ENCODE measurements around the gene SVOPL.

The SVOPL gene

DNA sequence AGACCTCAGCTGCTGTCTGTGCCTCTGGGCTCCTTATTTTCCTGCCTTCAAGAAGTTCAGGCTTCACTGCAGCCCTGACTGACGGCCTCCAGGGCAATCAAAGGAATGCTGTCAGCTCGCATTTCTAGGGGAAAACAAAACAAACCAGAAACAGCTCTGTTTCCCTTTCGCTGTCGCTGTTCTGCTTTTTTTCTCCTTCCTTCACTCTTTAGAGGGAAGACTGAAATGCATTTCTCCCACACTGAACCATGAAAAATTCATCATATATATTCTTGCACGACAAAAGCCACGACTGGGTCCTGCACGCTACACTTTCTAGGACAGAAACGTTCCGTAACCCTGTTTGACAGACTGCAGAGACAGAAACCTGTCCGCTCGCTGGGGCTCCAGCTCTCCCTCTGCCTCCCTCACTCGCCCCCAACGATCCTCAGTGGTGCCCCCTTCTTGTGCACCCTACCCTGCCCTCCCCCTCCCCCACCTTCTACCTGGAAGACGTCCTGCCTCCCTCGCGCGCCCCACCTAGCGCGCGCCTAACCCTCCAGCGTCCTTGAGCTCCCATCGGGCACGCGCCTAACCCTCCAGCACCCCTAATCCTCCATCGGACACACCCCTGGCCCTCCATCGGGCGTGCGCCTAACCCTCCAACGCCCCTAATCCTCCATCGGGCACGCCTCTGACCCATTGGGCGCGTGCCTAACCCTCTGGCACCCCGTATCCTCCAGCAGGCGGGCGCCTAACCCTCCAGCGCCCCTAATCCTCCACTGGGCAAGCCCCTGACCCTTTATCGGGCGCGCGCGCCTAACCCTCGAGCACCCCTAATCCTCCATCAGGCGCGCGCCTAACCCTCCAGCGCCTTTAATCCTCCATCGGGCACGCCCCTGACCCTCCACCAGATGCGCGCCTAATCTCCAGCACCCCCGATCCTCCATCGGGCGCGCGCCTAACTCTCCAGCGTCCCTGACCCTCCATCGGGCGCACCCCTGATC, 37.1 kb downstream of the SVOPL start:
- DNase-seq: peak in 2 of 3 donors; percentile 24 to 64
- CTCF ChIA-PET: interaction anchor here (0.6 to 1.1 kb wide), 7 partner anchors 11 to 52 kb away, joined by 3 to 5 read pairs (median 3); no protein-coding TSS in a partner anchor
- 35% methylated on average over 46 of the region's 59 CpGs for WGBS (ENCODE audit: insufficient coverage)
- no peaks in the 10 kb centered on the region for H3K36me3 ChIP-seq (ENCODE audit: control insufficient read depth in 4 of 4, insufficient read depth in 4 of 4, low read length in 3 of 4)
- H3K27ac ChIP-seq (ENCODE audit: insufficient read depth in 1 of 2, low read depth in 1 of 2, low read length in 2 of 2, poor library complexity in 1 of 2, severe bottlenecking in 2 of 2): peak overlapping the region in 1 of 2 experiments; percentile 36
- peak overlapping the region; percentile 61 to 79 (median 66) for H3K4me3 ChIP-seq (ENCODE audit: control insufficient read depth in 1 of 7, extremely low read depth in 1 of 7, insufficient read depth in 4 of 7, low read depth in 2 of 7, low read length in 6 of 7)
- H3K9me3 ChIP-seq (ENCODE audit: control extremely low read depth in 1 of 5, control insufficient read depth in 4 of 5, insufficient read depth in 2 of 5, low read depth in 1 of 5, low read length in 4 of 5): no peaks in the 10 kb centered on the region
- peaks cover 11 to 64% (median 49%) of the 10 kb centered on the region in 4 experiments for H3K4me1 ChIP-seq (ENCODE audit: control extremely low read depth in 1 of 4, control insufficient read depth in 4 of 4, insufficient read depth in 4 of 4, low read length in 3 of 4)
- H3K27me3 ChIP-seq (replicated peaks in 2 of 5; ENCODE audit: control insufficient read depth in 4 of 5, insufficient read depth in 5 of 5, low read length in 4 of 5): no peaks in the 10 kb centered on the region
- POLR2A ChIA-PET: interaction anchor here (1.0 to 1.9 kb wide), 4 partner anchors 39 to 86 kb away, joined by 3 to 12 read pairs (median 4); no protein-coding TSS in a partner anchor

GRCh38 chr7:138662991-138663320, 38.2 kb downstream of the SVOPL start:
- no peak overlapping the region for H3K27ac ChIP-seq (ENCODE audit: insufficient read depth in 1 of 2, low read depth in 1 of 2, low read length in 2 of 2, poor library complexity in 1 of 2, severe bottlenecking in 2 of 2)
- no peaks in the 10 kb centered on the region for H3K27me3 ChIP-seq (replicated peaks in 2 of 5; ENCODE audit: control insufficient read depth in 4 of 5, insufficient read depth in 5 of 5, low read length in 4 of 5)
- DNase-seq: peak in 2 of 3 donors; percentile 30 to 52
- no peak overlapping the region for H3K4me3 ChIP-seq (ENCODE audit: control insufficient read depth in 1 of 7, extremely low read depth in 1 of 7, insufficient read depth in 4 of 7, low read depth in 2 of 7, low read length in 6 of 7)
- H3K4me1 ChIP-seq (ENCODE audit: control extremely low read depth in 1 of 4, control insufficient read depth in 4 of 4, insufficient read depth in 4 of 4, low read length in 3 of 4): peaks cover 11 to 62% (median 48%) of the 10 kb centered on the region in 4 experiments
- ChIA-PET POLR2A (interaction anchor here (0.6 to 1.9 kb wide), 5 partner anchors 37 to 87 kb away, joined by 3 to 12 read pairs (median 3); no protein-coding TSS in a partner anchor), CTCF (interaction anchor here (1.0 to 1.1 kb wide), 3 partner anchors 10 to 37 kb away, joined by 3 to 5 read pairs (median 3); no protein-coding TSS in a partner anchor)
- 86% methylated on average over 6 of the region's 6 CpGs for WGBS (ENCODE audit: insufficient coverage)
- H3K36me3 ChIP-seq (ENCODE audit: control insufficient read depth in 4 of 4, insufficient read depth in 4 of 4, low read length in 3 of 4): no peaks in the 10 kb centered on the region
- H3K9me3 ChIP-seq (ENCODE audit: control extremely low read depth in 1 of 5, control insufficient read depth in 4 of 5, insufficient read depth in 2 of 5, low read depth in 1 of 5, low read length in 4 of 5): no peaks in the 10 kb centered on the region

GRCh38 chr7:138662076-138662990, 38.8 kb downstream of the SVOPL start:
- 45% methylated on average over 3 of the region's 5 CpGs for WGBS (ENCODE audit: insufficient coverage)
- ChIA-PET CTCF (interaction anchor here (1.4 kb wide), 1 partner anchor 9 kb away, joined by 3 read pairs; no protein-coding TSS in a partner anchor), POLR2A (interaction anchor here (0.6 to 1.4 kb wide), 3 partner anchors 37 to 55 kb away, joined by 3 to 7 read pairs (median 3); no protein-coding TSS in a partner anchor)
- Histone ChIP-seq H3K4me1 (ENCODE audit: control extremely low read depth in 1 of 4, control insufficient read depth in 4 of 4, insufficient read depth in 4 of 4, low read length in 3 of 4) (peaks cover 11 to 56% (median 42%) of the 10 kb centered on the region in 4 experiments), H3K4me3 (ENCODE audit: control insufficient read depth in 1 of 7, extremely low read depth in 1 of 7, insufficient read depth in 4 of 7, low read depth in 2 of 7, low read length in 6 of 7) (peak overlapping the region in 1 of 7 experiments; percentile 31), H3K27ac (ENCODE audit: insufficient read depth in 1 of 2, low read depth in 1 of 2, low read length in 2 of 2, poor library complexity in 1 of 2, severe bottlenecking in 2 of 2) (peak overlapping the region in 1 of 2 experiments; percentile 36), H3K27me3 (replicated peaks in 2 of 5; ENCODE audit: control insufficient read depth in 4 of 5, insufficient read depth in 5 of 5, low read length in 4 of 5) (no peaks in the 10 kb centered on the region), H3K36me3 (ENCODE audit: control insufficient read depth in 4 of 4, insufficient read depth in 4 of 4, low read length in 3 of 4) (no peaks in the 10 kb centered on the region), H3K9me3 (ENCODE audit: control extremely low read depth in 1 of 5, control insufficient read depth in 4 of 5, insufficient read depth in 2 of 5, low read depth in 1 of 5, low read length in 4 of 5) (no peaks in the 10 kb centered on the region)
- DNase-seq: peak; percentile 65 to 96 (median 91)

DNA sequence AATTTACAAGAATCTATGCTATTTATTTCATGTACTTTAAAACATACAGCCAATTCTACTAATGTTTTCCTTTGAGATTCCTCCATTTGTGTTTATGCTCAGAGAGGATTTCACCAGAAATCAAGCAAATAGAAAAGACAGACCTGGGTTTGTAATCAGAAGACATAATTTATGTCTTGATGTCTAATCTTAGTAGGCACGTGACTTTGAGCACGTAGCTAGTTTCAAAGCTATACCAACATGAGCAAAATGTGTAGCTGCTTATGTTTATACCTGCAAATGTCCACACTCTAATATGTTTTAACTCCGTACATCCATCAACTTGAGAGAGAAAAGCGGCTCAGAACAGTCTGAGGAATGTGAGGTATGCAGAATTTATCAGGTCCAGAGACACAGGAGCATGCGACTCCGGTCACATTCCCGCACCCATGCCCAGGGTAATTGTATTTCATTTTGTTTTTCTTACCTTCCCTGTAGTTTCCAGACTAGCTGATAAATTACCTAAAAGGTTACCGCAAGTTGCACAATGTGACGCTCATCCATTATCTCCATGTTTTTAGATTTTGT, 40.0 kb downstream of the SVOPL start:
- ChIA-PET POLR2A (interaction anchor here (1.4 kb wide), 1 partner anchor 36 kb away, joined by 7 read pairs; no protein-coding TSS in a partner anchor), CTCF (interaction anchor here (1.4 to 3.1 kb wide), 2 partner anchors 8 to 36 kb away, joined by 3 to 8 read pairs; no protein-coding TSS in a partner anchor)
- 94% methylated on average over 6 of the region's 9 CpGs for WGBS (ENCODE audit: insufficient coverage)

DNA sequence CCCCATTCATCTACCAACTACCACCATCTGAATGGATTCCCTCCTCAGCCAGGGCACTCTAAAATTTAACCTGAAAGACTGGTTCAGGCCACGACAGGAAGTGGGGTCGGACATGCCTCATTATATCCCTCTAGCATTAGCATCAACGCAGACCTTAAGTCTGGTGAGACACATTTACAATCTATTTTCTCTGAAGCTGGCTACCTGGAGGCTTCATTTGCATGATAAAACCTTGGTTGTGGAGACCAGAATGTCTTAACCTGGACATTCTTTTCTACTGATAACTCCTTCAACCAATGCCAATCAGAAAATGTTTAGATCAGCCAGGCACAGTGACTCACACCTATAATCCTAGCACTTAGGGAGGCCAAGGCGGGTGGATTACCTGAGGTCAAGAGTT, 42.3 kb downstream of the SVOPL start:
- no peaks in the 10 kb centered on the region for H3K27me3 ChIP-seq (replicated peaks in 2 of 5; ENCODE audit: control insufficient read depth in 4 of 5, insufficient read depth in 5 of 5, low read length in 4 of 5)
- DNase-seq: no peak
- no peak overlapping the region for H3K27ac ChIP-seq (ENCODE audit: insufficient read depth in 1 of 2, low read depth in 1 of 2, low read length in 2 of 2, poor library complexity in 1 of 2, severe bottlenecking in 2 of 2)
- POLR2A ChIA-PET: interaction anchor here (0.5 kb wide), 1 partner anchor 44 kb away, joined by 3 read pairs; no protein-coding TSS in a partner anchor
- CTCF ChIA-PET: interaction anchor here (3.1 kb wide), 1 partner anchor 34 kb away, joined by 8 read pairs; no protein-coding TSS in a partner anchor
- 96% methylated on average over 4 of the region's 4 CpGs for WGBS (ENCODE audit: insufficient coverage)
- H3K4me3 ChIP-seq (ENCODE audit: control insufficient read depth in 1 of 7, extremely low read depth in 1 of 7, insufficient read depth in 4 of 7, low read depth in 2 of 7, low read length in 6 of 7): no peak overlapping the region
- peaks cover 0 to 4% (median 2%) of the 10 kb centered on the region in 5 experiments for H3K9me3 ChIP-seq (ENCODE audit: control extremely low read depth in 1 of 5, control insufficient read depth in 4 of 5, insufficient read depth in 2 of 5, low read depth in 1 of 5, low read length in 4 of 5)
- peaks cover 8 to 30% (median 24%) of the 10 kb centered on the region in 4 experiments for H3K4me1 ChIP-seq (ENCODE audit: control extremely low read depth in 1 of 4, control insufficient read depth in 4 of 4, insufficient read depth in 4 of 4, low read length in 3 of 4)
- H3K36me3 ChIP-seq (ENCODE audit: control insufficient read depth in 4 of 4, insufficient read depth in 4 of 4, low read length in 3 of 4): no peaks in the 10 kb centered on the region

More for the DNA sequence above, 40.0 kb downstream of the SVOPL start:
- no peak overlapping the region for H3K27ac ChIP-seq (ENCODE audit: insufficient read depth in 1 of 2, low read depth in 1 of 2, low read length in 2 of 2, poor library complexity in 1 of 2, severe bottlenecking in 2 of 2)
- no peak overlapping the region for H3K4me3 ChIP-seq (ENCODE audit: control insufficient read depth in 1 of 7, extremely low read depth in 1 of 7, insufficient read depth in 4 of 7, low read depth in 2 of 7, low read length in 6 of 7)
- no peak for DNase-seq
- H3K27me3 ChIP-seq (replicated peaks in 2 of 5; ENCODE audit: control insufficient read depth in 4 of 5, insufficient read depth in 5 of 5, low read length in 4 of 5): no peaks in the 10 kb centered on the region
- H3K36me3 ChIP-seq (ENCODE audit: control insufficient read depth in 4 of 4, insufficient read depth in 4 of 4, low read length in 3 of 4): no peaks in the 10 kb centered on the region
- no peaks in the 10 kb centered on the region for H3K9me3 ChIP-seq (ENCODE audit: control extremely low read depth in 1 of 5, control insufficient read depth in 4 of 5, insufficient read depth in 2 of 5, low read depth in 1 of 5, low read length in 4 of 5)
- peaks cover 10 to 44% (median 38%) of the 10 kb centered on the region in 4 experiments for H3K4me1 ChIP-seq (ENCODE audit: control extremely low read depth in 1 of 4, control insufficient read depth in 4 of 4, insufficient read depth in 4 of 4, low read length in 3 of 4)

- Histone ChIP-seq H3K36me3 (ENCODE audit: control insufficient read depth in 4 of 4, insufficient read depth in 4 of 4, low read length in 3 of 4) (no peaks in the 10 kb centered on the region), H3K4me3 (ENCODE audit: control insufficient read depth in 1 of 7, extremely low read depth in 1 of 7, insufficient read depth in 4 of 7, low read depth in 2 of 7, low read length in 6 of 7) (no peak overlapping the region), H3K4me1 (ENCODE audit: control extremely low read depth in 1 of 4, control insufficient read depth in 4 of 4, insufficient read depth in 4 of 4, low read length in 3 of 4) (peaks cover 5 to 20% (median 15%) of the 10 kb centered on the region in 4 experiments), H3K27me3 (replicated peaks in 2 of 5; ENCODE audit: control insufficient read depth in 4 of 5, insufficient read depth in 5 of 5, low read length in 4 of 5) (no peaks in the 10 kb centered on the region), H3K27ac (ENCODE audit: insufficient read depth in 1 of 2, low read depth in 1 of 2, low read length in 2 of 2, poor library complexity in 1 of 2, severe bottlenecking in 2 of 2) (no peak overlapping the region), H3K9me3 (ENCODE audit: control extremely low read depth in 1 of 5, control insufficient read depth in 4 of 5, insufficient read depth in 2 of 5, low read depth in 1 of 5, low read length in 4 of 5) (peaks cover 0 to 8% (median 4%) of the 10 kb centered on the region in 5 experiments)
- POLR2A ChIA-PET: no interaction called here
- no CpG with 5 or more reads among the region's 4 CpGs for WGBS (ENCODE audit: insufficient coverage)
- CTCF ChIA-PET: interaction anchor here (1.0 to 4.3 kb wide), 2 partner anchors 8 to 81 kb away, joined by 4 to 13 read pairs; no protein-coding TSS in a partner anchor
- no peak for DNase-seq
Measured at GRCh38 chr7:138657854-138658386, 43.2 kb downstream of the SVOPL start.
